H9 (cell line): ENCODE data around the gene MAPK8IP3. TPM values are rescaled to one million over a fixed set of nuclear protein-coding genes. Genes with fewer than 3 reads are reported as not detected.

Source experiments
- DNase-seq: peaks from one replicate; pipeline ENCODE4 v3.0.0-alpha.2; 2017
- H2AFZ ChIP-seq: one replicate; pipeline ENCODE4 v1.6.1; 2013; ENCODE audit warnings: mild to moderate bottlenecking, low read length, control low read depth, moderate library complexity
- H2AK5ac ChIP-seq: 2 replicates; pipeline ENCODE4 v1.6.1; 2013; ENCODE audit warnings: low read length, control low read depth, mixed read lengths; ENCODE audit not compliant: insufficient read length
- H2BK120ac ChIP-seq: one replicate; pipeline ENCODE4 v1.6.1; 2013; ENCODE audit warnings: low read depth, mild to moderate bottlenecking, low read length, control low read depth, inconsistent platforms; ENCODE audit not compliant: poor library complexity, severe bottlenecking
- H2BK12ac ChIP-seq: 2 replicates; pipeline ENCODE4 v1.6.1; 2013; ENCODE audit warnings: low read length, control low read depth, mixed read lengths, low read depth; ENCODE audit not compliant: insufficient read length
- H2BK15ac ChIP-seq: 2 replicates; pipeline ENCODE4 v1.6.1; 2013; ENCODE audit warnings: low read depth, low read length, control low read depth
- H2BK20ac ChIP-seq: one replicate; pipeline ENCODE4 v1.6.1; 2013; ENCODE audit warnings: low read depth, mild to moderate bottlenecking, low read length, control low read depth, inconsistent platforms; ENCODE audit not compliant: poor library complexity, severe bottlenecking
- H2BK5ac ChIP-seq: 2 replicates; pipeline ENCODE4 v1.6.1; 2013; ENCODE audit warnings: low read length, control low read depth, mixed read lengths; ENCODE audit not compliant: insufficient read length
- H3K14ac ChIP-seq: 2 replicates; pipeline ENCODE4 v1.6.1; 2013; ENCODE audit warnings: low read length, control low read depth; ENCODE audit not compliant: insufficient read depth
- H3K18ac ChIP-seq: 2 replicates; pipeline ENCODE4 v1.6.1; 2013; ENCODE audit warnings: low read depth, mild to moderate bottlenecking, mixed read lengths, low read length, control low read depth; ENCODE audit not compliant: insufficient read length
- H3K23ac ChIP-seq: 2 replicates; pipeline ENCODE4 v1.6.1; 2013; ENCODE audit warnings: low read length, control low read depth, mixed read lengths, low read depth; ENCODE audit not compliant: insufficient read length
- H3K23me2 ChIP-seq: 2 replicates; pipeline ENCODE4 v1.6.1; 2013; ENCODE audit warnings: low read depth, mild to moderate bottlenecking, mixed read lengths, low read length, control low read depth; ENCODE audit not compliant: insufficient read length, poor library complexity, severe bottlenecking
- H3K27ac ChIP-seq: 2 replicates; pipeline ENCODE4 v1.5.1; 2013; ENCODE audit warnings: low read length, control low read depth, mixed read lengths, low read depth; ENCODE audit not compliant: insufficient read length
- H3K27me3 ChIP-seq: 2 replicates; pipeline ENCODE4 v1.6.1; 2013; ENCODE audit warnings: low read length, control low read depth, inconsistent platforms; ENCODE audit not compliant: insufficient read depth
- H3K4ac ChIP-seq: 2 replicates; pipeline ENCODE4 v1.6.1; 2013; ENCODE audit warnings: low read depth, mild to moderate bottlenecking, control low read depth, inconsistent platforms, low read length, moderate library complexity
- H3K4me1 ChIP-seq: 2 replicates; pipeline ENCODE4 v1.6.1; 2013; ENCODE audit warnings: low read length, control low read depth, inconsistent platforms; ENCODE audit not compliant: insufficient read depth
- H3K4me2 ChIP-seq: 2 replicates; pipeline ENCODE4 v1.6.1; 2013; ENCODE audit warnings: low read length, control low read depth, mixed read lengths; ENCODE audit not compliant: insufficient read length, insufficient read depth
- H3K56ac ChIP-seq: 2 replicates; pipeline ENCODE4 v1.6.1; 2013; ENCODE audit warnings: low read depth, mild to moderate bottlenecking, mixed read lengths, low read length, control low read depth; ENCODE audit not compliant: insufficient read length
- H3K79me1 ChIP-seq: 2 replicates; pipeline ENCODE4 v1.6.1; 2013; ENCODE audit warnings: low read depth, mild to moderate bottlenecking, moderate library complexity, low read length, control low read depth, inconsistent platforms; ENCODE audit not compliant: insufficient read depth, poor library complexity, severe bottlenecking
- H3K79me2 ChIP-seq: 2 replicates; pipeline ENCODE4 v1.6.1; 2013; ENCODE audit warnings: low read length, control low read depth, inconsistent platforms; ENCODE audit not compliant: insufficient read depth
- H3K9ac ChIP-seq: 2 replicates; pipeline ENCODE4 v1.6.1; 2013; ENCODE audit warnings: low read length, control low read depth, mixed read lengths; ENCODE audit not compliant: insufficient read length; ENCODE audit errors: extremely low read depth
- H3K9me3 ChIP-seq: one replicate; pipeline ENCODE4 v1.6.1; 2013; ENCODE audit warnings: low read depth, low read length, inconsistent platforms; ENCODE audit not compliant: control insufficient read depth
- H3T11ph ChIP-seq: one replicate; pipeline ENCODE4 v1.6.1; 2013; ENCODE audit warnings: mild to moderate bottlenecking, low read length, control low read depth, inconsistent platforms
- H4K20me1 ChIP-seq: one replicate; pipeline ENCODE4 v1.6.1; 2013; ENCODE audit not compliant: control insufficient read depth, insufficient read length, insufficient read depth
- H4K5ac ChIP-seq: 2 replicates; pipeline ENCODE4 v1.6.1; 2013; ENCODE audit warnings: low read depth, mild to moderate bottlenecking, mixed read lengths, low read length, control low read depth; ENCODE audit not compliant: insufficient read length
- H4K8ac ChIP-seq: replicated peaks from 2 replicates; pipeline ENCODE4 v1.6.1; 2013; ENCODE audit warnings: low read length, control low read depth, mixed read lengths, low read depth; ENCODE audit not compliant: insufficient read length
- H4K91ac ChIP-seq: 2 replicates; pipeline ENCODE4 v1.6.1; 2013; ENCODE audit warnings: low read depth, mild to moderate bottlenecking, moderate library complexity, mixed read lengths, low read length, control low read depth; ENCODE audit not compliant: insufficient read length
- H3K27ac Mint-ChIP-seq, 3 experiments: 2 replicates in 2 of 3; 3 replicates in 1 of 3; pipeline ENCODE4 v1.8.0; 2020 to 2021; ENCODE audit warnings: mixed read lengths in 3 of 3, mild to moderate bottlenecking in 1 of 3, moderate library complexity in 1 of 3
- H3K27me3 Mint-ChIP-seq: 2 replicates; pipeline ENCODE4 v1.8.0; 2021; ENCODE audit warnings: low read depth, mild to moderate bottlenecking, moderate library complexity, mixed read lengths
- H3K36me3 Mint-ChIP-seq, 3 experiments: 2 replicates in 2 of 3; 3 replicates in 1 of 3; pipeline ENCODE4 v1.8.0; 2020 to 2021; ENCODE audit warnings: low read depth in 3 of 3, mixed read lengths in 3 of 3; ENCODE audit not compliant: insufficient read depth in 1 of 3
- H3K4me1 Mint-ChIP-seq, 2 experiments: 2 replicates each; pipeline ENCODE4 v1.8.0; 2020; ENCODE audit warnings: mixed read lengths in 2 of 2
- H3K4me3 Mint-ChIP-seq, 2 experiments: 2 replicates in 1 of 2; 3 replicates in 1 of 2; pipeline ENCODE4 v1.8.0; 2020 to 2021; ENCODE audit warnings: mild to moderate bottlenecking in 2 of 2, mixed read lengths in 2 of 2, moderate library complexity in 1 of 2
- H3K9me3 Mint-ChIP-seq, 2 experiments: 2 replicates in 1 of 2; 3 replicates in 1 of 2; pipeline ENCODE4 v1.8.0; 2020; ENCODE audit warnings: mild to moderate bottlenecking in 2 of 2, mixed read lengths in 2 of 2, moderate library complexity in 1 of 2
- WGBS: extraction: QIAGEN DNeasy Blood & Tissue Kit; methylation state at CpG from one replicate; pipeline ENCODE4 v1.1.7; 2013; ENCODE audit warnings: missing lambda C conversion rate, low lambda C conversion rate, mixed read lengths; ENCODE audit not compliant: insufficient read length; ENCODE audit errors: extremely low coverage; 5-methylcytosine and 5-hydroxymethylcytosine counted together
- total RNA-seq: library from RNA; stranded (reverse); gene quantifications from 2 replicates; pipeline ENCODE4 v1.2.1, GENCODE V29; 2021
- TF ChIP-seq, protein P1 (sequence below): fragments of 200-600 bp; sonication (generic); conservative IDR thresholded peaks from 3 replicates; pipeline ENCODE4 v1.8.0; 2021; ENCODE audit warnings: antibody characterized with exemption, mild to moderate bottlenecking

Gene MAPK8IP3
- total RNA-seq, 1 experiment from 2014 or later = 51.3 TPM

DNA sequence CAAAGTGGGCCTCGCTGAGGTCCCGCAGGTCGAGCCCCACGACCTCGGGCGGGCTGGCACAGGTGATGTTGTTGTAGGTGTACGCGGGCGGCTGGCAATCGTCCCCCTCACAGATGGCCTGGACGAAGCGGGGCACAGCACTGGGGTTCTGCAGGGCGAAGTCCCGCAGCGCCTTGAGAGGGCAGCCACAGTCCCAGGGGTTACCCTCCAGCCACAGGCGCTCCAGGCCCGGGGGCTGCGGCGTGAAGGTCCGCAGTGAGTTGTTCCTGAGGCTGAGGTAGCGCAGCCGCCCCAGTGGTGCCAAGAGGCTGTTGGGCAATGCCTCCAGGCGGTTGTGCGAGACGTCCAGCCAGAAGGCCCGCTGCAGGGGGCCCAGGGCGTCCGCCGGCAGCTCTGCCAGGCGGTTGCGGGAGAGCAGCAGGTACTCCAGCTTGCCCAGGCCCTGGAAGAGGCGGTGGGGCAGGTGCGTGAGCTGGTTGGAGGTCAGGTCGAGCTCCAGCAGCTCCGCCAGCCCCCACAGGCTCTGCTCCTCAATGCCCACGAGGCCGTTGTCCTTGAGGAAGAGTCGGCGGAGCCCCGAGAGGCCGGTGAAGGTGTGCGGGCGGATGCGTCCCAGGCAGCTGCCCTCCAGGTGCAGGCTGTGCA lies 84.7 kb downstream of the MAPK8IP3 start:
- Histone ChIP-seq H4K91ac (no peak overlapping the region), H4K20me1 (no peaks in the 10 kb centered on the region), H3K4me2 (no peak overlapping the region), H2BK20ac (no peak overlapping the region), H4K8ac (no peak overlapping the region), H3K27me3 (no peaks in the 10 kb centered on the region), H3K56ac (no peak overlapping the region), H3K14ac (no peak overlapping the region), H3T11ph (no peak overlapping the region), H2AK5ac (no peak overlapping the region), H3K4ac (no peak overlapping the region), H3K9ac (no peak overlapping the region), H3K27ac (no peak overlapping the region), H3K23me2 (no peaks in the 10 kb centered on the region), H4K5ac (no peak overlapping the region), H3K9me3 (no peaks in the 10 kb centered on the region), H2AFZ (no peak overlapping the region), H3K18ac (no peak overlapping the region), H3K23ac (no peak overlapping the region), H2BK120ac (no peak overlapping the region), H2BK5ac (no peak overlapping the region), H2BK15ac (no peak overlapping the region), H2BK12ac (no peak overlapping the region), H3K4me1 (no peaks in the 10 kb centered on the region), H3K79me1 (no peaks in the 10 kb centered on the region), H3K79me2 (peaks cover 2% of the 10 kb centered on the region; the same call in 1 of the 2 replicates)
- TF ChIP-seq, protein P1, sequence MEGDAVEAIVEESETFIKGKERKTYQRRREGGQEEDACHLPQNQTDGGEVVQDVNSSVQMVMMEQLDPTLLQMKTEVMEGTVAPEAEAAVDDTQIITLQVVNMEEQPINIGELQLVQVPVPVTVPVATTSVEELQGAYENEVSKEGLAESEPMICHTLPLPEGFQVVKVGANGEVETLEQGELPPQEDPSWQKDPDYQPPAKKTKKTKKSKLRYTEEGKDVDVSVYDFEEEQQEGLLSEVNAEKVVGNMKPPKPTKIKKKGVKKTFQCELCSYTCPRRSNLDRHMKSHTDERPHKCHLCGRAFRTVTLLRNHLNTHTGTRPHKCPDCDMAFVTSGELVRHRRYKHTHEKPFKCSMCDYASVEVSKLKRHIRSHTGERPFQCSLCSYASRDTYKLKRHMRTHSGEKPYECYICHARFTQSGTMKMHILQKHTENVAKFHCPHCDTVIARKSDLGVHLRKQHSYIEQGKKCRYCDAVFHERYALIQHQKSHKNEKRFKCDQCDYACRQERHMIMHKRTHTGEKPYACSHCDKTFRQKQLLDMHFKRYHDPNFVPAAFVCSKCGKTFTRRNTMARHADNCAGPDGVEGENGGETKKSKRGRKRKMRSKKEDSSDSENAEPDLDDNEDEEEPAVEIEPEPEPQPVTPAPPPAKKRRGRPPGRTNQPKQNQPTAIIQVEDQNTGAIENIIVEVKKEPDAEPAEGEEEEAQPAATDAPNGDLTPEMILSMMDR = no peak
- Mint-ChIP-seq H3K4me3 (no peak overlapping the region), H3K4me1 (no peaks in the 10 kb centered on the region), H3K27me3 (no peaks in the 10 kb centered on the region), H3K9me3 (no peaks in the 10 kb centered on the region), H3K36me3 (peaks cover 4 to 13% (median 6%) of the 10 kb centered on the region in 3 experiments), H3K27ac (no peak overlapping the region)
- no peak for DNase-seq
- no CpG with 5 or more reads among the region's 44 CpGs for WGBS
